SU-DHL-6 (cell line): Measurements from ENCODE around the gene SH3BP2.

ENCODE experiments used
- H2AFZ ChIP-seq: fragments of 200-600 bp; sonication (generic); 2 replicates; pipeline ENCODE4 v1.6.1; 2014; ENCODE audit warnings: low read depth, mild to moderate bottlenecking, moderate library complexity, mixed read lengths, antibody characterized with exemption, low read length; ENCODE audit not compliant: severe bottlenecking
- H3F3A ChIP-seq: fragments of 200-600 bp; shearing (Covaris generic); 2 replicates; pipeline ENCODE4 v1.6.0; 2016; ENCODE audit warnings: antibody characterized with exemption, mild to moderate bottlenecking; ENCODE audit not compliant: insufficient read depth
- H3K27ac ChIP-seq: fragments of 200-600 bp; sonication (generic); 2 replicates; pipeline ENCODE4 v1.5.1; 2016; ENCODE audit warnings: low read depth, mild to moderate bottlenecking, low read length, moderate library complexity, mixed read lengths
- H3K27me3 ChIP-seq: fragments of 200-600 bp; sonication (generic), shearing (Covaris generic); 2 replicates; pipeline ENCODE4 v1.6.0; 2014; ENCODE audit warnings: mild to moderate bottlenecking, low read length
- H3K36me3 ChIP-seq: fragments of 200-600 bp; sonication (generic); 2 replicates; pipeline ENCODE4 v1.6.1; 2014; ENCODE audit warnings: mild to moderate bottlenecking, low read length, mixed read lengths
- H3K4me2 ChIP-seq: fragments of 300-600, 200-600 bp; shearing (Covaris generic), sonication (generic); 2 replicates; pipeline ENCODE4 v1.6.0; 2014; ENCODE audit warnings: low read length, low read depth, mild to moderate bottlenecking; ENCODE audit not compliant: poor library complexity, severe bottlenecking
- H3K4me3 ChIP-seq: fragments of 200-600 bp; sonication (generic); 2 replicates; pipeline ENCODE4 v1.5.1; 2014; ENCODE audit warnings: antibody characterized with exemption, low read length, mild to moderate bottlenecking, mixed read lengths; ENCODE audit not compliant: insufficient read depth, poor library complexity, severe bottlenecking
- H3K79me2 ChIP-seq: fragments of 200-600 bp; sonication (generic); 2 replicates; pipeline ENCODE4 v1.6.1; 2014; ENCODE audit warnings: mild to moderate bottlenecking, low read length, moderate library complexity; ENCODE audit not compliant: insufficient read depth
- H3K9ac ChIP-seq: fragments of 200-600 bp; sonication (generic); 2 replicates; pipeline ENCODE4 v1.7.0; 2014; ENCODE audit warnings: mild to moderate bottlenecking, low read length
- H3K9me2 ChIP-seq: fragments of 200-600 bp; sonication (generic); replicated peaks from 2 replicates; pipeline ENCODE4 v1.6.1; 2014; ENCODE audit warnings: low read length; ENCODE audit not compliant: insufficient read depth
- H3K9me3 ChIP-seq: fragments of 200-600 bp; sonication (generic); 2 replicates; pipeline ENCODE4 v1.6.1; 2014; ENCODE audit warnings: low read length, mixed read lengths; ENCODE audit not compliant: insufficient read depth
- H4K20me1 ChIP-seq: fragments of 200-600 bp; sonication (generic); 2 replicates; pipeline ENCODE4 v1.6.1; 2014; ENCODE audit warnings: low read depth, mild to moderate bottlenecking, antibody characterized with exemption, low read length, moderate library complexity, mixed read lengths
- EZH2phosphoT487 ChIP-seq: fragments of 200-600 bp; sonication (generic), shearing (Covaris generic); conservative IDR thresholded peaks from 2 replicates; pipeline ENCODE4 v1.6.1; 2018; ENCODE audit warnings: mild to moderate bottlenecking, antibody characterized with exemption, low read length, moderate library complexity, mixed read lengths
- TF ChIP-seq, protein P1 (sequence below): fragments of 200-600 bp; sonication (generic); IDR thresholded peaks from one replicate; pipeline ENCODE4 v1.5.1; 2017; ENCODE audit warnings: antibody characterized with exemption, mild to moderate bottlenecking, low read length, moderate library complexity; ENCODE audit not compliant: insufficient read depth, poor library complexity, severe bottlenecking

SH3BP2 gene

DNA sequence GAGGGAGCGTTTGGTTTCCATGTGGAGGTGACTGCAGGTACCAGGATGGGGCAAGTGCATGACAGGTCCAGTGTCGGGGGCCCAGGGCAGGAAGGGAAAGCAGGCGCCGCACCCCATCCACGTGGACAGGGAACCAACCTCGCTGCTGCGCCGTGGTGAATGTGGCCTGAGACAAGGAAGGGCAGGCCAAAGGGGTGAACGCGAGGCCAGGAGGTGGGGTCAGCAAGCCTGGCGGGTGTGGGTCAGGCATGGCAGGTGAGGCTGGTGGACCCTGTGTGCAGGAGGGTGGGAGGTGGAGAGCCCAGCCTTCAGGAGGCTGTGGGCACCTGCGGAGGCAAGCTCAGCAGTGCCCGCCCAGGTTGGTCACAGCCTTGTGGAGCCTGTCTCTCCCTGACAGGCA, 14.7 kb downstream of the SH3BP2 start:
- Histone ChIP-seq H3K27me3 (no peaks in the 10 kb centered on the region), H4K20me1 (no peaks in the 10 kb centered on the region), H3K4me3 (no peak overlapping the region), H3K9me2 (no peaks in the 10 kb centered on the region), H3K79me2 (no peaks in the 10 kb centered on the region), H3K9ac (no peak overlapping the region), H2AFZ (no peak overlapping the region), H3K36me3 (no peaks in the 10 kb centered on the region), H3K9me3 (no peaks in the 10 kb centered on the region), H3K27ac (no peak overlapping the region), H3F3A (0 out of 2 replicates have a peak, but pooled peaks cover 3% of the 10 kb centered on the region), H3K4me2 (no peak overlapping the region)
- TF ChIP-seq EZH2phosphoT487: no peak
- TF ChIP-seq, protein P1, sequence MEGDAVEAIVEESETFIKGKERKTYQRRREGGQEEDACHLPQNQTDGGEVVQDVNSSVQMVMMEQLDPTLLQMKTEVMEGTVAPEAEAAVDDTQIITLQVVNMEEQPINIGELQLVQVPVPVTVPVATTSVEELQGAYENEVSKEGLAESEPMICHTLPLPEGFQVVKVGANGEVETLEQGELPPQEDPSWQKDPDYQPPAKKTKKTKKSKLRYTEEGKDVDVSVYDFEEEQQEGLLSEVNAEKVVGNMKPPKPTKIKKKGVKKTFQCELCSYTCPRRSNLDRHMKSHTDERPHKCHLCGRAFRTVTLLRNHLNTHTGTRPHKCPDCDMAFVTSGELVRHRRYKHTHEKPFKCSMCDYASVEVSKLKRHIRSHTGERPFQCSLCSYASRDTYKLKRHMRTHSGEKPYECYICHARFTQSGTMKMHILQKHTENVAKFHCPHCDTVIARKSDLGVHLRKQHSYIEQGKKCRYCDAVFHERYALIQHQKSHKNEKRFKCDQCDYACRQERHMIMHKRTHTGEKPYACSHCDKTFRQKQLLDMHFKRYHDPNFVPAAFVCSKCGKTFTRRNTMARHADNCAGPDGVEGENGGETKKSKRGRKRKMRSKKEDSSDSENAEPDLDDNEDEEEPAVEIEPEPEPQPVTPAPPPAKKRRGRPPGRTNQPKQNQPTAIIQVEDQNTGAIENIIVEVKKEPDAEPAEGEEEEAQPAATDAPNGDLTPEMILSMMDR: no peak

DNA sequence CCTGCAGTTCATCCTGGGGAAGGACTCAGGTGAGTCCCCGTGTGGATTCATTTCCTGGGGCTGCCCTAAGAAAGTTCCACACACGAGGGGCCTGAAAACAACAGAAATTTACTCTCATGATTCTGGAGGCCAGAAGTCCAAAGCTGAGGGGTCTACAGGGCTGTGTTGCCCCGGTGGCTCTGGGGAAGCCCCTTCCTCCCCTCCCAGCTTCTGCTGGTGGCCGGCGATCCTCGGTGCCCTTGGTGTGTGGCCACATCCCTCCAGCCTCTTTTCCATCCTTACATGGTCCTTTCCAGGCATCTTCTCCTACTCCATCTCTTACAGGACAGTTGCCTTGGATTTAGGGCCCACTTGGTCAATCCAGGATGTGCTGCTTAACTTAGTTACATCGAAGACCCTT, 15.1 kb downstream of the SH3BP2 start:
- H3K9me3 ChIP-seq: no peaks in the 10 kb centered on the region
- H2AFZ ChIP-seq: no peak overlapping the region
- H3F3A ChIP-seq: 0 out of 2 replicates have a peak, but pooled peaks cover 3% of the 10 kb centered on the region
- H3K9ac ChIP-seq: no peak overlapping the region
- no peaks in the 10 kb centered on the region for H4K20me1 ChIP-seq
- no peak overlapping the region for H3K27ac ChIP-seq
- no peaks in the 10 kb centered on the region for H3K9me2 ChIP-seq
- H3K4me2 ChIP-seq: no peak overlapping the region
- no peaks in the 10 kb centered on the region for H3K27me3 ChIP-seq
- TF ChIP-seq, protein P1: no peak
- no peak for TF ChIP-seq EZH2phosphoT487
- no peaks in the 10 kb centered on the region for H3K36me3 ChIP-seq
- no peaks in the 10 kb centered on the region for H3K79me2 ChIP-seq
- no peak overlapping the region for H3K4me3 ChIP-seq

DNA sequence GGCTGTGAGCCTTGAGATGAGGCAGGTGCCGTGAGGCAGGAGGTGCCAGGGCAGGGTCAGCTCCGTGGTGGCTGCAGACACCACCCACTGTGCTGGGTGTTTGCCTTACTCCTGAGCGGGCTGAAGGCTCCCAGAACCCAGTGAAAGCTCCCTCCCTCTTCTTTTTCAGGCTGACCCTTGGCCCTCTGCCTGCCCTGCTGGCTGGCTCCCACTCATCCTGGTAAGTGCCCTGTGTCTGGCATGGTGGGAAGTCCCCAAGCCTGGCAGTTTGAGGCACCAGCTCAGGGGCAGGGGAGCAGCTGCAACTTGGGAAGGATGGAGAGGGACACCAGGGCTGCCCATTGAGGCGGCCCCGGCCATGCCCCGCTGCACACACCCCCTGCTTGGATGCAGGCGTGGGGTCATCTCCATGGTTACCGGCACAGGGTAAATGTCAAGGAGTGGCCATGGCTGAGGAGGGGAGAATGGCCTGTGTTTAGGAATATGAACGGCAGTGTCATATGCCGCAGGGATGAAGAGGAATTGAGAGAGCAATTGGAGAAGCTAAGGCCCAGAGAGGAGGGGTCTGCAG, 16.8 kb downstream of the SH3BP2 start:
- no peak overlapping the region for H3K4me2 ChIP-seq
- H3K4me3 ChIP-seq: no peak overlapping the region
- H3K27ac ChIP-seq: no peak overlapping the region

More for the DNA sequence above, 16.8 kb downstream of the SH3BP2 start:
- H3K9me3 ChIP-seq: no peaks in the 10 kb centered on the region
- no peaks in the 10 kb centered on the region for H3K36me3 ChIP-seq
- no peak for TF ChIP-seq EZH2phosphoT487
- TF ChIP-seq, protein P1: no peak
- H3K9ac ChIP-seq: no peak overlapping the region
- no peaks in the 10 kb centered on the region for H3K9me2 ChIP-seq
- H3K27me3 ChIP-seq: no peaks in the 10 kb centered on the region
- H3K79me2 ChIP-seq: no peaks in the 10 kb centered on the region
- no peaks in the 10 kb centered on the region for H4K20me1 ChIP-seq
- H2AFZ ChIP-seq: no peak overlapping the region
- 0 out of 2 replicates have a peak, but pooled peaks cover 3% of the 10 kb centered on the region for H3F3A ChIP-seq
